ENCODE data around the gene WDR86.

Gene WDR86

GRCh38 chr7:151392426-151392825 is 17.4 kb downstream of the WDR86 start:
- DNase-seq (ENCODE audit: low spot score): no peak
- TF ChIP-seq, protein P1, sequence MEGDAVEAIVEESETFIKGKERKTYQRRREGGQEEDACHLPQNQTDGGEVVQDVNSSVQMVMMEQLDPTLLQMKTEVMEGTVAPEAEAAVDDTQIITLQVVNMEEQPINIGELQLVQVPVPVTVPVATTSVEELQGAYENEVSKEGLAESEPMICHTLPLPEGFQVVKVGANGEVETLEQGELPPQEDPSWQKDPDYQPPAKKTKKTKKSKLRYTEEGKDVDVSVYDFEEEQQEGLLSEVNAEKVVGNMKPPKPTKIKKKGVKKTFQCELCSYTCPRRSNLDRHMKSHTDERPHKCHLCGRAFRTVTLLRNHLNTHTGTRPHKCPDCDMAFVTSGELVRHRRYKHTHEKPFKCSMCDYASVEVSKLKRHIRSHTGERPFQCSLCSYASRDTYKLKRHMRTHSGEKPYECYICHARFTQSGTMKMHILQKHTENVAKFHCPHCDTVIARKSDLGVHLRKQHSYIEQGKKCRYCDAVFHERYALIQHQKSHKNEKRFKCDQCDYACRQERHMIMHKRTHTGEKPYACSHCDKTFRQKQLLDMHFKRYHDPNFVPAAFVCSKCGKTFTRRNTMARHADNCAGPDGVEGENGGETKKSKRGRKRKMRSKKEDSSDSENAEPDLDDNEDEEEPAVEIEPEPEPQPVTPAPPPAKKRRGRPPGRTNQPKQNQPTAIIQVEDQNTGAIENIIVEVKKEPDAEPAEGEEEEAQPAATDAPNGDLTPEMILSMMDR (IDR thresholded peaks at IDR 0.05; ENCODE audit: extremely low read depth, missing control alignments): no peak

- TF ChIP-seq, protein P1 (IDR thresholded peaks at IDR 0.05; ENCODE audit: extremely low read depth, missing control alignments): no peak
- DNase-seq (ENCODE audit: low spot score): no peak
These were observed 17.8 kb downstream of the WDR86 start for GRCh38 chr7:151392002-151392401.

GRCh38 chr7:151391358-151391730 is 18.5 kb downstream of the WDR86 start:
- DNase-seq (ENCODE audit: low spot score): no peak
- TF ChIP-seq, protein P1 (IDR thresholded peaks at IDR 0.05; ENCODE audit: extremely low read depth, missing control alignments): no peak

- TF ChIP-seq, protein P1 (IDR thresholded peaks at IDR 0.05; ENCODE audit: extremely low read depth, missing control alignments): no peak
- DNase-seq (ENCODE audit: low spot score): no peak
These were observed 19.1 kb downstream of the WDR86 start for GRCh38 chr7:151390598-151391357.

DNA sequence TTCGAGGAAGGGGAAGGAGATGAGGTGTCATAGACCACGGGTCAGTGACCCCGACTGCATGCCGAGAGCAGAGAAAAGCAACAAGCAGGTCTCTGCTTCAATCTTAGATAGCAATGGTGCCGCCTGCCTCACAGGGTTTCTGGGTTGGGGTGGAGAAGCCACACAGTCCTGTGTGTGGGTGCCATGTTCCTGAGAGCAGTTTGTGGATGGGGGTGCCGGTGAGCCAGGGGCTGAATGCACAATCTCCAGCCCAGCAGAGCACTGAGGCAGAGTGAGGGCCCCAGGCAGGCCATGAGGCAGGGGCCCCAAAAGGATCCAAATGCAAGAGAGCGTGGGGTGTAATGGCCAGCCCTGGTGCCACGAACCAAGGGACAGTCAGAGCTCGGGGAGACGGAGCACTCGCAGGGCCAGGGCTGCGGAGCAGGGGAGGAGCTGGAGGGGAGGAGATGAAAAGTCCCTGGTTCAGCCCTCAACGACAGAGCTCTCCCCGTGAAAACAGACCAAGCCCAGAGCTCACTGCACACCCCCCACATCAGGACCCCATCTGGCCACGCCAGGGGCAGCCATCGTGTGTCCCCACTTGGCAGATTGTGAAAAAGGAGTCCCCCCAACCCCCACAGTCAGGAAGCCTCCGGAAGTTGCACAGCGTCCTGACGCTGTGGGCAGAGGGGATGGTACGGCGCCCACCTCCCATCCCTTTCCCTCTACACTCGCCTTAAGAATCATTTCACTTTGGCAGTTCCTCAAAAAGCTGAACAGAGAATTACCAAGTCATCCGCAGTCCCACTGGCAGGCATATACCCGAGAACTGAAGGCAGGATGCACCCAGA is 19.9 kb downstream of the WDR86 start:
- no peak for DNase-seq (ENCODE audit: low spot score)
- TF ChIP-seq, protein P1 (IDR thresholded peaks at IDR 0.05; ENCODE audit: extremely low read depth, missing control alignments): no peak

GRCh38 chr7:151389096-151389767 is 20.6 kb downstream of the WDR86 start:
- no peak for DNase-seq (ENCODE audit: low spot score)
- TF ChIP-seq, protein P1 (IDR thresholded peaks at IDR 0.05; ENCODE audit: extremely low read depth, missing control alignments): no peak

DNA sequence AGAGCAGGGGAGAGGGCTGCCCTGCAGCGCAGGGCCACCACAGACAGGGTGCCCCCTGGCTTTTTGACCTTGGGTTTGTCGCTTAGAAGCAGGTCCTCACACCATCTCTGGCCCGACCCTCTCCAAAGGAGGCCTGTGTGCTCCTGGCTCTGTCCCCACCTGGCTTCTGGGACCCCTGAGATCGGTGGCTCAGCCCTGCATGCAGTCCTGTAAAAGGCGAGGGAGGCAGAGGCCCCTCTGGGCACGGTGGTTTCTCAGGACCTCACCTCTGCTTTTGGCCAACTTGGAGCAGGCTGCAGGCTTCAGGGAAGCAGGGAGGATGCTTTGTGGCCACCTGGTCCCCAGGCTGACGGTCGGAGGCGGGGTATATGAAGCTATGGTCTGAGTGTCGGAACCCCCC is 21.4 kb downstream of the WDR86 start:
- DNase-seq (ENCODE audit: low spot score): no peak
- TF ChIP-seq, protein P1 (IDR thresholded peaks at IDR 0.05; ENCODE audit: extremely low read depth, missing control alignments): no peak

All from GM20000 (cell line).